Skeletal muscle tissue (tissue), 4 donors: ENCODE results near the gene FN3KRP. TPM values are rescaled to one million over a fixed set of nuclear protein-coding genes. Genes with fewer than 3 reads are reported as not detected.

Experiments
- H3K27ac ChIP-seq: one replicate; pipeline ENCODE4 v1.7.0; 2013; ENCODE audit warnings: mild to moderate bottlenecking, low read depth, low read length, inconsistent platforms
- H3K27me3 ChIP-seq, 3 donors: one replicate each; pipeline ENCODE4 v1.7.0; 2013; ENCODE audit warnings: low read length in 3 of 3; ENCODE audit not compliant: control insufficient read depth in 3 of 3, insufficient read depth in 3 of 3
- H3K36me3 ChIP-seq, 3 donors: one replicate each; pipeline ENCODE4 v1.7.0; 2013; ENCODE audit warnings: low read length in 3 of 3; ENCODE audit not compliant: control insufficient read depth in 3 of 3, insufficient read depth in 3 of 3
- H3K4me1 ChIP-seq, 3 donors: one replicate each; pipeline ENCODE4 v1.7.0; 2013; ENCODE audit warnings: low read length in 3 of 3, mild to moderate bottlenecking in 3 of 3; ENCODE audit not compliant: control insufficient read depth in 3 of 3, insufficient read depth in 3 of 3
- H3K4me3 ChIP-seq, 3 donors: one replicate each; pipeline ENCODE4 v1.7.0; 2013; ENCODE audit warnings: low read length in 3 of 3
- H3K9ac ChIP-seq, 3 donors: one replicate each; pipeline ENCODE4 v1.7.0; 2013; ENCODE audit warnings: low read length in 3 of 3, mild to moderate bottlenecking in 3 of 3, moderate library complexity in 2 of 3, low read depth in 1 of 3
- H3K9me3 ChIP-seq, 3 donors: one replicate each; pipeline ENCODE4 v1.7.0; 2013; ENCODE audit warnings: low read length in 3 of 3; ENCODE audit not compliant: control insufficient read depth in 3 of 3
- total RNA-seq: library from RNA; depleted of rRNA; stranded (reverse); fragments of >200 nt; gene quantifications from one replicate; pipeline ENCODE4 v1.2.3, GENCODE V29; 2014
- donor health status: Osteomylitis.

Gene FN3KRP
- total RNA-seq, 1 donor from 2014 or later: 14.1 TPM

- peaks cover 0 to 4% (median 3%) of the 10 kb centered on the region in 3 donors for H3K4me1 ChIP-seq
- H3K9me3 ChIP-seq: no peaks in the 10 kb centered on the region
- no peak overlapping the region for H3K4me3 ChIP-seq
These were observed 11.6 kb upstream of the FN3KRP start for GRCh38 chr17:82704886-82705285.

GRCh38 chr17:82705756-82706155 is 10.8 kb upstream of the FN3KRP start:
- no peaks in the 10 kb centered on the region for H3K36me3 ChIP-seq
- H3K27ac ChIP-seq: no peak overlapping the region
- H3K4me3 ChIP-seq: no peak overlapping the region
- no peak overlapping the region for H3K9ac ChIP-seq
- peaks cover 0 to 9% (median 7%) of the 10 kb centered on the region in 3 donors for H3K4me1 ChIP-seq
- no peaks in the 10 kb centered on the region for H3K9me3 ChIP-seq
- H3K27me3 ChIP-seq: peaks cover 0 to 6% (median 0%) of the 10 kb centered on the region in 3 donors

More at GRCh38 chr17:82704886-82705285, 11.6 kb upstream of the FN3KRP start:
- Histone ChIP-seq H3K9ac (no peak overlapping the region), H3K27ac (no peak overlapping the region), H3K36me3 (no peaks in the 10 kb centered on the region), H3K27me3 (no peaks in the 10 kb centered on the region)

- no peak overlapping the region for H3K4me3 ChIP-seq
- H3K9me3 ChIP-seq: no peaks in the 10 kb centered on the region
- H3K36me3 ChIP-seq: no peaks in the 10 kb centered on the region
- no peak overlapping the region for H3K27ac ChIP-seq
- H3K27me3 ChIP-seq: peaks cover 0 to 6% (median 3%) of the 10 kb centered on the region in 3 donors
- no peak overlapping the region for H3K9ac ChIP-seq
- peaks cover 0 to 27% (median 17%) of the 10 kb centered on the region in 3 donors for H3K4me1 ChIP-seq
These were observed 7.4 kb upstream of the FN3KRP start for GRCh38 chr17:82709024-82709675.

GRCh38 chr17:82709676-82710498 is 6.6 kb upstream of the FN3KRP start:
- Histone ChIP-seq H3K4me3 (no peak overlapping the region), H3K9ac (peak overlapping the region in 1 of 3 donors; percentile 25), H3K27me3 (peaks cover 0 to 6% (median 3%) of the 10 kb centered on the region in 3 donors), H3K9me3 (no peaks in the 10 kb centered on the region), H3K36me3 (no peaks in the 10 kb centered on the region), H3K27ac (no peak overlapping the region), H3K4me1 (peaks cover 0 to 27% (median 17%) of the 10 kb centered on the region in 3 donors)

- peaks cover 0 to 6% (median 3%) of the 10 kb centered on the region in 3 donors for H3K27me3 ChIP-seq
- peak overlapping the region in 2 of 3 donors; percentile 2 to 25 for H3K9ac ChIP-seq
- no peaks in the 10 kb centered on the region for H3K9me3 ChIP-seq
- H3K27ac ChIP-seq: no peak overlapping the region
- H3K4me3 ChIP-seq: no peak overlapping the region
- H3K4me1 ChIP-seq: peaks cover 2 to 27% (median 17%) of the 10 kb centered on the region in 3 donors
- no peaks in the 10 kb centered on the region for H3K36me3 ChIP-seq
These were observed 5.8 kb upstream of the FN3KRP start for GRCh38 chr17:82710499-82711232.

- Histone ChIP-seq H3K9me3 (no peaks in the 10 kb centered on the region), H3K27ac (no peak overlapping the region), H3K36me3 (no peaks in the 10 kb centered on the region), H3K4me1 (peaks cover 18 to 44% (median 30%) of the 10 kb centered on the region in 3 donors), H3K27me3 (peaks cover 0 to 6% (median 3%) of the 10 kb centered on the region in 3 donors), H3K4me3 (no peak overlapping the region), H3K9ac (no peak overlapping the region)
These were observed 3.3 kb upstream of the FN3KRP start for GRCh38 chr17:82713071-82713723.

GRCh38 chr17:82718986-82719685 is 2.6 kb downstream of the FN3KRP start:
- Histone ChIP-seq H3K4me3 (no peak overlapping the region), H3K9ac (no peak overlapping the region), H3K4me1 (peaks cover 19 to 23% (median 19%) of the 10 kb centered on the region in 3 donors), H3K9me3 (no peaks in the 10 kb centered on the region), H3K27ac (no peak overlapping the region), H3K36me3 (peaks cover 24 to 35% (median 31%) of the 10 kb centered on the region in 3 donors), H3K27me3 (no peaks in the 10 kb centered on the region)

- Histone ChIP-seq H3K36me3 (peaks cover 24 to 35% (median 31%) of the 10 kb centered on the region in 3 donors), H3K4me3 (no peak overlapping the region)
These were observed 3.7 kb downstream of the FN3KRP start for GRCh38 chr17:82720204-82720603.

More at GRCh38 chr17:82720204-82720603, 3.7 kb downstream of the FN3KRP start:
- Histone ChIP-seq H3K27me3 (no peaks in the 10 kb centered on the region), H3K9me3 (no peaks in the 10 kb centered on the region), H3K27ac (no peak overlapping the region), H3K9ac (no peak overlapping the region), H3K4me1 (peaks cover 19 to 23% (median 19%) of the 10 kb centered on the region in 3 donors)
